ENCODE data around the gene USP6NL.

- TF ChIP-seq CTCF (IDR thresholded peaks at IDR 0.05) (no peak), POLR2A (IDR thresholded peaks at IDR 0.05) (no peak)
These were observed 132.6 kb downstream of the USP6NL start for GRCh38 chr10:11478807-11479206.

Data from uterus (tissue), 2 donors.